Fibroblast of peridontal ligament (primary cell): ENCODE data around the gene BCAR1.
"Not testable (repeated sequence)": the region's sequence is repeated elsewhere in the genome, so short reads cannot be mapped to it uniquely, and the experiment has no call there.

Experiments
- DNase-seq: peaks from one replicate; pipeline ENCODE4 v3.0.0-alpha.2; 2010; ENCODE audit errors: extremely low read depth

Gene BCAR1

GRCh38 chr16:75251280-75252048, at the start of gene BCAR1:
TSS of gene BCAR1 (minus strand) at chr16:75251624. CDS start at chr16:75251482, 142 bp downstream.
- peak; percentile 85 for DNase-seq

- no peak for DNase-seq
Observed at GRCh38 chr16:75298267-75298666, 46.8 kb upstream of the BCAR1 start.

GRCh38 chr16:75296606-75297005, 45.2 kb upstream of the BCAR1 start:
- peak; percentile 35 for DNase-seq

- no peak for DNase-seq
Observed at GRCh38 chr16:75294773-75295459, 43.5 kb upstream of the BCAR1 start.

GRCh38 chr16:75293772-75294171, 42.3 kb upstream of the BCAR1 start:
- DNase-seq = peak; percentile 79

GRCh38 chr16:75293173-75293572, 41.7 kb upstream of the BCAR1 start:
- DNase-seq = no peak

GRCh38 chr16:75292691-75293090, 41.3 kb upstream of the BCAR1 start:
- DNase-seq = no peak

- DNase-seq = no peak
Observed at GRCh38 chr16:75289189-75289588, 37.8 kb upstream of the BCAR1 start.

GRCh38 chr16:75288596-75289120, 37.2 kb upstream of the BCAR1 start:
- DNase-seq = no peak

GRCh38 chr16:75288181-75288580, 36.8 kb upstream of the BCAR1 start:
- no peak for DNase-seq

- no peak for DNase-seq
Observed at GRCh38 chr16:75287708-75288107, 36.3 kb upstream of the BCAR1 start.

- no peak for DNase-seq
Observed at GRCh38 chr16:75286389-75286788, 35.0 kb upstream of the BCAR1 start.

- DNase-seq = no peak
Observed at GRCh38 chr16:75282466-75283281, 31.2 kb upstream of the BCAR1 start.

GRCh38 chr16:75281826-75282225, 30.4 kb upstream of the BCAR1 start:
- no peak for DNase-seq

GRCh38 chr16:75281009-75281408, 29.6 kb upstream of the BCAR1 start:
- DNase-seq = not testable (repeated sequence)

GRCh38 chr16:75280331-75280804, 28.9 kb upstream of the BCAR1 start:
- no peak for DNase-seq

- DNase-seq = no peak
Observed at GRCh38 chr16:75279305-75279704, 27.9 kb upstream of the BCAR1 start.

GRCh38 chr16:75273054-75273925, 21.9 kb upstream of the BCAR1 start:
- no peak for DNase-seq

- not testable (repeated sequence) for DNase-seq
Observed at GRCh38 chr16:75272629-75273028, 21.2 kb upstream of the BCAR1 start.

GRCh38 chr16:75272097-75272551, 20.7 kb upstream of the BCAR1 start:
- DNase-seq = no peak
